ENCODE results near the gene NFKBIZ.

DNA sequence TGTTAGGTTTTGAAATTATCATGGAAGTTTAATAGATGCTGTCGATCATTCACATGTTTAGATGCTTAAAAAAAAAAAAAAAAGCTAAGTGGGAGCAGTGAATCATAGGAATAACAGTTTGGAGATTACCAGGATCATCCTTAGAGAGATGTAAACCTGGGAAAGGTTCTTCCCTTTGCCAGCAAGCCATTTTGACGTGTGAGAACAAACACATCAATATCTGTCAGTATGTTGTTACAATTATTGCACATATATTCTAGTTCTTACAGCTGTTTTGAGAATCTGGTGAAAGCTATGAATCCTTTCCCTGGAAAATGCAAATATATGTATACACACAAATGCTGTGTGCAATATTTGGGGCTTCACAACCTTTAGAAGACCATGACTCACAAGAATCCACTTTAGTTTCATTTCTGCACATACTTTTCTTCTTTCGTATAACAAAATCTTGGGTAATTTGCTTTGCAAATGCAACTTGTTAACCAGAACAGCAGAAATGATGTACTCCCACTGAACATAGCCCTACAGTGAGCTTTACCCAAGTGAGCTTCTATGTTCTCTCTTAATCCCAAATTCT is 12.0 kb downstream of the NFKBIZ start:
- TF ChIP-seq, protein P1, sequence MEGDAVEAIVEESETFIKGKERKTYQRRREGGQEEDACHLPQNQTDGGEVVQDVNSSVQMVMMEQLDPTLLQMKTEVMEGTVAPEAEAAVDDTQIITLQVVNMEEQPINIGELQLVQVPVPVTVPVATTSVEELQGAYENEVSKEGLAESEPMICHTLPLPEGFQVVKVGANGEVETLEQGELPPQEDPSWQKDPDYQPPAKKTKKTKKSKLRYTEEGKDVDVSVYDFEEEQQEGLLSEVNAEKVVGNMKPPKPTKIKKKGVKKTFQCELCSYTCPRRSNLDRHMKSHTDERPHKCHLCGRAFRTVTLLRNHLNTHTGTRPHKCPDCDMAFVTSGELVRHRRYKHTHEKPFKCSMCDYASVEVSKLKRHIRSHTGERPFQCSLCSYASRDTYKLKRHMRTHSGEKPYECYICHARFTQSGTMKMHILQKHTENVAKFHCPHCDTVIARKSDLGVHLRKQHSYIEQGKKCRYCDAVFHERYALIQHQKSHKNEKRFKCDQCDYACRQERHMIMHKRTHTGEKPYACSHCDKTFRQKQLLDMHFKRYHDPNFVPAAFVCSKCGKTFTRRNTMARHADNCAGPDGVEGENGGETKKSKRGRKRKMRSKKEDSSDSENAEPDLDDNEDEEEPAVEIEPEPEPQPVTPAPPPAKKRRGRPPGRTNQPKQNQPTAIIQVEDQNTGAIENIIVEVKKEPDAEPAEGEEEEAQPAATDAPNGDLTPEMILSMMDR (conservative IDR thresholded peaks at IDR 0.05), result no peak
- no peak for TF ChIP-seq ZFX (IDR thresholded peaks at IDR 0.05)
